H9 (cell line): Measurements from ENCODE around the gene KCMF1. TPM values are rescaled to one million over a fixed set of nuclear protein-coding genes. Genes with fewer than 3 reads are reported as not detected.

Source experiments
- DNase-seq: peaks from one replicate; pipeline ENCODE4 v3.0.0-alpha.2; 2017
- H2AFZ ChIP-seq: one replicate; pipeline ENCODE4 v1.6.1; 2013; ENCODE audit warnings: mild to moderate bottlenecking, low read length, control low read depth, moderate library complexity
- H2AK5ac ChIP-seq: 2 replicates; pipeline ENCODE4 v1.6.1; 2013; ENCODE audit warnings: low read length, control low read depth, mixed read lengths; ENCODE audit not compliant: insufficient read length
- H2BK120ac ChIP-seq: one replicate; pipeline ENCODE4 v1.6.1; 2013; ENCODE audit warnings: low read depth, mild to moderate bottlenecking, low read length, control low read depth, inconsistent platforms; ENCODE audit not compliant: poor library complexity, severe bottlenecking
- H2BK12ac ChIP-seq: 2 replicates; pipeline ENCODE4 v1.6.1; 2013; ENCODE audit warnings: low read length, control low read depth, mixed read lengths, low read depth; ENCODE audit not compliant: insufficient read length
- H2BK15ac ChIP-seq: 2 replicates; pipeline ENCODE4 v1.6.1; 2013; ENCODE audit warnings: low read depth, low read length, control low read depth
- H2BK20ac ChIP-seq: one replicate; pipeline ENCODE4 v1.6.1; 2013; ENCODE audit warnings: low read depth, mild to moderate bottlenecking, low read length, control low read depth, inconsistent platforms; ENCODE audit not compliant: poor library complexity, severe bottlenecking
- H2BK5ac ChIP-seq: 2 replicates; pipeline ENCODE4 v1.6.1; 2013; ENCODE audit warnings: low read length, control low read depth, mixed read lengths; ENCODE audit not compliant: insufficient read length
- H3K14ac ChIP-seq: 2 replicates; pipeline ENCODE4 v1.6.1; 2013; ENCODE audit warnings: low read length, control low read depth; ENCODE audit not compliant: insufficient read depth
- H3K18ac ChIP-seq: 2 replicates; pipeline ENCODE4 v1.6.1; 2013; ENCODE audit warnings: low read depth, mild to moderate bottlenecking, mixed read lengths, low read length, control low read depth; ENCODE audit not compliant: insufficient read length
- H3K23ac ChIP-seq: 2 replicates; pipeline ENCODE4 v1.6.1; 2013; ENCODE audit warnings: low read length, control low read depth, mixed read lengths, low read depth; ENCODE audit not compliant: insufficient read length
- H3K23me2 ChIP-seq: 2 replicates; pipeline ENCODE4 v1.6.1; 2013; ENCODE audit warnings: low read depth, mild to moderate bottlenecking, mixed read lengths, low read length, control low read depth; ENCODE audit not compliant: insufficient read length, poor library complexity, severe bottlenecking
- H3K27ac ChIP-seq: 2 replicates; pipeline ENCODE4 v1.5.1; 2013; ENCODE audit warnings: low read length, control low read depth, mixed read lengths, low read depth; ENCODE audit not compliant: insufficient read length
- H3K27me3 ChIP-seq: 2 replicates; pipeline ENCODE4 v1.6.1; 2013; ENCODE audit warnings: low read length, control low read depth, inconsistent platforms; ENCODE audit not compliant: insufficient read depth
- H3K4ac ChIP-seq: 2 replicates; pipeline ENCODE4 v1.6.1; 2013; ENCODE audit warnings: low read depth, mild to moderate bottlenecking, control low read depth, inconsistent platforms, low read length, moderate library complexity
- H3K4me1 ChIP-seq: 2 replicates; pipeline ENCODE4 v1.6.1; 2013; ENCODE audit warnings: low read length, control low read depth, inconsistent platforms; ENCODE audit not compliant: insufficient read depth
- H3K4me2 ChIP-seq: 2 replicates; pipeline ENCODE4 v1.6.1; 2013; ENCODE audit warnings: low read length, control low read depth, mixed read lengths; ENCODE audit not compliant: insufficient read length, insufficient read depth
- H3K56ac ChIP-seq: 2 replicates; pipeline ENCODE4 v1.6.1; 2013; ENCODE audit warnings: low read depth, mild to moderate bottlenecking, mixed read lengths, low read length, control low read depth; ENCODE audit not compliant: insufficient read length
- H3K79me1 ChIP-seq: 2 replicates; pipeline ENCODE4 v1.6.1; 2013; ENCODE audit warnings: low read depth, mild to moderate bottlenecking, moderate library complexity, low read length, control low read depth, inconsistent platforms; ENCODE audit not compliant: insufficient read depth, poor library complexity, severe bottlenecking
- H3K79me2 ChIP-seq: 2 replicates; pipeline ENCODE4 v1.6.1; 2013; ENCODE audit warnings: low read length, control low read depth, inconsistent platforms; ENCODE audit not compliant: insufficient read depth
- H3K9ac ChIP-seq: 2 replicates; pipeline ENCODE4 v1.6.1; 2013; ENCODE audit warnings: low read length, control low read depth, mixed read lengths; ENCODE audit not compliant: insufficient read length; ENCODE audit errors: extremely low read depth
- H3K9me3 ChIP-seq: one replicate; pipeline ENCODE4 v1.6.1; 2013; ENCODE audit warnings: low read depth, low read length, inconsistent platforms; ENCODE audit not compliant: control insufficient read depth
- H3T11ph ChIP-seq: one replicate; pipeline ENCODE4 v1.6.1; 2013; ENCODE audit warnings: mild to moderate bottlenecking, low read length, control low read depth, inconsistent platforms
- H4K20me1 ChIP-seq: one replicate; pipeline ENCODE4 v1.6.1; 2013; ENCODE audit not compliant: control insufficient read depth, insufficient read length, insufficient read depth
- H4K5ac ChIP-seq: 2 replicates; pipeline ENCODE4 v1.6.1; 2013; ENCODE audit warnings: low read depth, mild to moderate bottlenecking, mixed read lengths, low read length, control low read depth; ENCODE audit not compliant: insufficient read length
- H4K8ac ChIP-seq: replicated peaks from 2 replicates; pipeline ENCODE4 v1.6.1; 2013; ENCODE audit warnings: low read length, control low read depth, mixed read lengths, low read depth; ENCODE audit not compliant: insufficient read length
- H4K91ac ChIP-seq: 2 replicates; pipeline ENCODE4 v1.6.1; 2013; ENCODE audit warnings: low read depth, mild to moderate bottlenecking, moderate library complexity, mixed read lengths, low read length, control low read depth; ENCODE audit not compliant: insufficient read length
- H3K27ac Mint-ChIP-seq, 3 experiments: 2 replicates in 2 of 3; 3 replicates in 1 of 3; pipeline ENCODE4 v1.8.0; 2020 to 2021; ENCODE audit warnings: mixed read lengths in 3 of 3, mild to moderate bottlenecking in 1 of 3, moderate library complexity in 1 of 3
- H3K27me3 Mint-ChIP-seq: 2 replicates; pipeline ENCODE4 v1.8.0; 2021; ENCODE audit warnings: low read depth, mild to moderate bottlenecking, moderate library complexity, mixed read lengths
- H3K36me3 Mint-ChIP-seq, 3 experiments: 2 replicates in 2 of 3; 3 replicates in 1 of 3; pipeline ENCODE4 v1.8.0; 2020 to 2021; ENCODE audit warnings: low read depth in 3 of 3, mixed read lengths in 3 of 3; ENCODE audit not compliant: insufficient read depth in 1 of 3
- H3K4me1 Mint-ChIP-seq, 2 experiments: 2 replicates each; pipeline ENCODE4 v1.8.0; 2020; ENCODE audit warnings: mixed read lengths in 2 of 2
- H3K4me3 Mint-ChIP-seq, 2 experiments: 2 replicates in 1 of 2; 3 replicates in 1 of 2; pipeline ENCODE4 v1.8.0; 2020 to 2021; ENCODE audit warnings: mild to moderate bottlenecking in 2 of 2, mixed read lengths in 2 of 2, moderate library complexity in 1 of 2
- H3K9me3 Mint-ChIP-seq, 2 experiments: 2 replicates in 1 of 2; 3 replicates in 1 of 2; pipeline ENCODE4 v1.8.0; 2020; ENCODE audit warnings: mild to moderate bottlenecking in 2 of 2, mixed read lengths in 2 of 2, moderate library complexity in 1 of 2
- CTCF ChIP-seq: fragments of 200-600 bp; sonication (generic); conservative IDR thresholded peaks from 3 replicates; pipeline ENCODE4 v1.8.0; 2021; ENCODE audit warnings: antibody characterized with exemption, mild to moderate bottlenecking
- WGBS: extraction: QIAGEN DNeasy Blood & Tissue Kit; methylation state at CpG from one replicate; pipeline ENCODE4 v1.1.7; 2013; ENCODE audit warnings: missing lambda C conversion rate, low lambda C conversion rate, mixed read lengths; ENCODE audit not compliant: insufficient read length; ENCODE audit errors: extremely low coverage; 5-methylcytosine and 5-hydroxymethylcytosine counted together
- total RNA-seq: library from RNA; stranded (reverse); gene quantifications from 2 replicates; pipeline ENCODE4 v1.2.1, GENCODE V29; 2021

Gene KCMF1
- total RNA-seq, 1 experiment from 2014 or later: 113 TPM

GRCh38 chr2:85010404-85010803 is 39.4 kb downstream of the KCMF1 start:
- peaks cover 5% of the 10 kb centered on the region in 2 experiments; a peak in 3 of 5 replicates for H3K9me3 Mint-ChIP-seq
- no peak overlapping the region for H3K4me3 Mint-ChIP-seq
- Histone ChIP-seq H3T11ph (no peak overlapping the region), H2BK15ac (no peak overlapping the region), H3K9ac (no peak overlapping the region), H3K18ac (no peak overlapping the region), H4K91ac (no peak overlapping the region), H2AK5ac (no peak overlapping the region), H2BK120ac (no peak overlapping the region), H4K5ac (no peak overlapping the region), H2BK20ac (no peak overlapping the region), H3K23me2 (no peaks in the 10 kb centered on the region), H3K23ac (no peak overlapping the region), H3K27me3 (no peaks in the 10 kb centered on the region), H3K14ac (no peak overlapping the region), H3K56ac (no peak overlapping the region), H2BK5ac (no peak overlapping the region), H4K8ac (no peak overlapping the region), H3K4me2 (no peak overlapping the region), H4K20me1 (no peaks in the 10 kb centered on the region), H3K79me2 (peaks cover 15% of the 10 kb centered on the region; the same call in 1 of the 2 replicates), H3K4me1 (peaks cover 3% of the 10 kb centered on the region; the same call in 1 of the 2 replicates), H3K9me3 (no peaks in the 10 kb centered on the region), H3K27ac (no peak overlapping the region), H3K4ac (no peak overlapping the region), H2BK12ac (no peak overlapping the region), H3K79me1 (no peaks in the 10 kb centered on the region), H2AFZ (no peak overlapping the region)
- no peaks in the 10 kb centered on the region; the same call in 1 of the 2 replicates for H3K27me3 Mint-ChIP-seq
- TF ChIP-seq CTCF: no peak
- DNase-seq: no peak
- no CpG with 5 or more reads among the region's 1 CpG for WGBS
- H3K36me3 Mint-ChIP-seq: peaks cover 14 to 33% (median 22%) of the 10 kb centered on the region in 3 experiments; a peak in 6 of 7 replicates
- no peak overlapping the region for H3K27ac Mint-ChIP-seq
- H3K4me1 Mint-ChIP-seq: peaks cover 42 to 45% of the 10 kb centered on the region in 2 experiments
